Inflammatory macrophage treated with lipopolysaccharide for 1 hour (primary cell): Measurements from ENCODE around the gene LGALS1.

Experiments used
- DNase-seq, 2 donors: peaks; one replicate each; pipeline ENCODE4 v3.0.0-alpha.2; 2020 to 2022

LGALS1 gene

GRCh38 chr22:37674951-37675929, at the start of gene LGALS1:
Gene LGALS1 (plus strand): TSS chr22:37675636. CDS start chr22:37675703, 67 bp downstream.
- DNase-seq, result peak; percentile 95

GRCh38 chr22:37625737-37626136, 49.7 kb upstream of the LGALS1 start:
- no peak for DNase-seq

- DNase-seq, result peak; percentile 41 to 57
These were observed 49.3 kb upstream of the LGALS1 start for GRCh38 chr22:37626144-37626543.

GRCh38 chr22:37626556-37627075, 48.8 kb upstream of the LGALS1 start:
- DNase-seq, result no peak

GRCh38 chr22:37627121-37627520, 48.3 kb upstream of the LGALS1 start:
- no peak for DNase-seq

- DNase-seq, result no peak
These were observed 47.9 kb upstream of the LGALS1 start for GRCh38 chr22:37627545-37627944.

- DNase-seq, result no peak
These were observed 46.6 kb upstream of the LGALS1 start for GRCh38 chr22:37628830-37629229.

GRCh38 chr22:37629928-37630327, 45.5 kb upstream of the LGALS1 start:
- no peak for DNase-seq

- no peak for DNase-seq
These were observed 44.5 kb upstream of the LGALS1 start for GRCh38 chr22:37630839-37631435.

GRCh38 chr22:37631448-37632173, 43.8 kb upstream of the LGALS1 start:
- no peak for DNase-seq

- no peak for DNase-seq
These were observed 43.0 kb upstream of the LGALS1 start for GRCh38 chr22:37632174-37633088.

- DNase-seq, result no peak
These were observed 42.3 kb upstream of the LGALS1 start for GRCh38 chr22:37633089-37633624.

- DNase-seq, result peak; percentile 87 to 93
These were observed 41.6 kb upstream of the LGALS1 start for GRCh38 chr22:37633625-37634416.

GRCh38 chr22:37634417-37634924, 41.0 kb upstream of the LGALS1 start:
- DNase-seq, result no peak

- DNase-seq, result no peak
These were observed 40.3 kb upstream of the LGALS1 start for GRCh38 chr22:37635157-37635556.

- DNase-seq, result peak in 1 of 2 donors; percentile 41
These were observed 39.1 kb upstream of the LGALS1 start for GRCh38 chr22:37636186-37636948.

- no peak for DNase-seq
These were observed 38.5 kb upstream of the LGALS1 start for GRCh38 chr22:37636949-37637273.

GRCh38 chr22:37638391-37639069, 36.9 kb upstream of the LGALS1 start:
- peak; percentile 30 to 36 for DNase-seq

GRCh38 chr22:37639070-37639760, 36.2 kb upstream of the LGALS1 start, which contains the start of gene SH3BP1:
Gene SH3BP1 (plus strand): TSS chr22:37639669. CDS start chr22:37639788, 119 bp downstream.
- DNase-seq, result peak in 1 of 2 donors; percentile 45
